GM19372 (cell line): ENCODE measurements around the gene BCLAF1.
A peak's percentile ranks its signal among the peaks of the same experiment; 100 is the strongest.

ENCODE experiments used
- ATAC-seq: cut with Tn5 transposase; IDR thresholded peaks from one replicate; pipeline ENCODE4 v1.9.1; 2021; ENCODE audit warnings: mild to moderate bottlenecking, low read depth, moderate library complexity; ENCODE audit not compliant: unreplicated experiment

Gene BCLAF1, protein sequence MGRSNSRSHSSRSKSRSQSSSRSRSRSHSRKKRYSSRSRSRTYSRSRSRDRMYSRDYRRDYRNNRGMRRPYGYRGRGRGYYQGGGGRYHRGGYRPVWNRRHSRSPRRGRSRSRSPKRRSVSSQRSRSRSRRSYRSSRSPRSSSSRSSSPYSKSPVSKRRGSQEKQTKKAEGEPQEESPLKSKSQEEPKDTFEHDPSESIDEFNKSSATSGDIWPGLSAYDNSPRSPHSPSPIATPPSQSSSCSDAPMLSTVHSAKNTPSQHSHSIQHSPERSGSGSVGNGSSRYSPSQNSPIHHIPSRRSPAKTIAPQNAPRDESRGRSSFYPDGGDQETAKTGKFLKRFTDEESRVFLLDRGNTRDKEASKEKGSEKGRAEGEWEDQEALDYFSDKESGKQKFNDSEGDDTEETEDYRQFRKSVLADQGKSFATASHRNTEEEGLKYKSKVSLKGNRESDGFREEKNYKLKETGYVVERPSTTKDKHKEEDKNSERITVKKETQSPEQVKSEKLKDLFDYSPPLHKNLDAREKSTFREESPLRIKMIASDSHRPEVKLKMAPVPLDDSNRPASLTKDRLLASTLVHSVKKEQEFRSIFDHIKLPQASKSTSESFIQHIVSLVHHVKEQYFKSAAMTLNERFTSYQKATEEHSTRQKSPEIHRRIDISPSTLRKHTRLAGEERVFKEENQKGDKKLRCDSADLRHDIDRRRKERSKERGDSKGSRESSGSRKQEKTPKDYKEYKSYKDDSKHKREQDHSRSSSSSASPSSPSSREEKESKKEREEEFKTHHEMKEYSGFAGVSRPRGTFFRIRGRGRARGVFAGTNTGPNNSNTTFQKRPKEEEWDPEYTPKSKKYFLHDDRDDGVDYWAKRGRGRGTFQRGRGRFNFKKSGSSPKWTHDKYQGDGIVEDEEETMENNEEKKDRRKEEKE

DNA sequence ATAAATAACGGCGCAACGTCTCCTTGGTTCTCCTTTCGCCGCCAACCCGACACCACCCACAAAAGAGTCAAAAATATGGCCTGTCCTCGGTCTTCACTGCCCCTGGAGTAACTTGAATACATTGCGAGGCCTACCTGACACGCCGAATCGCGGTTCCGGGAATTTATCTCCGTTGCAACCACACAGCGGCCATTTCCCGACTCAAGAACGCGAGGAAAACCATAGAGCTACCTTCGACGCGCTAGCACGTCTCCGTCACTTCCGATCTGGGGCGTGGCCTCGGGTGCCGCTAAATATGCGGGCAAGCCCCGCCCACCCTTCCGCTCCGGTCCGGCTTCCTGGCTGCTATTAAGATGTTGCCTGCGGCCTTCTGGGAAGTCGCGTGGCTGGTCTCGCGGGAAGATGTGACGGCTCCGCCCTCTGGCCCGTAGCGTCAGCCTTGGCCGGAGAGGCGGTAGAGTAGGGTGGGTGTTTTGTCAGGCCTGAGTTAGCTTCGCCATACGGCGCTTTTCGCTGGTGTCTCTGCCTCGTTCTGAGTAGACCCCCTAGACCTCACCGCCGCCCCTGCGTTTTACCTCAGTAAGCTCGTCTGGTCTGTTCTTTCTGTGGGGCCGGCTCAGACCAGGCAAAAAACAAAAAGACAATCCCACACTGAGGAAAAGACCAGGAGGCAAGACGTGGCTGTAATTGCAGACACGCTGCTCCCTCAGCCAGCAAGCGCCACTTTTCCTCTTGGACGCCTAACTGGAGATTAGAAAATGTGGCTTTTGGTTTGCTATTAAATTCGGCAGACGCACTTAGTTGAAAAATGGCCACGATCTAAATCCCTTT is at the start of gene BCLAF1:
Gene BCLAF1 (minus strand): TSS at position 268 of the 831 bp plus-strand sequence. CDS start 9,980 bp downstream, outside the sequence.
- peak; percentile 78 for ATAC-seq

DNA sequence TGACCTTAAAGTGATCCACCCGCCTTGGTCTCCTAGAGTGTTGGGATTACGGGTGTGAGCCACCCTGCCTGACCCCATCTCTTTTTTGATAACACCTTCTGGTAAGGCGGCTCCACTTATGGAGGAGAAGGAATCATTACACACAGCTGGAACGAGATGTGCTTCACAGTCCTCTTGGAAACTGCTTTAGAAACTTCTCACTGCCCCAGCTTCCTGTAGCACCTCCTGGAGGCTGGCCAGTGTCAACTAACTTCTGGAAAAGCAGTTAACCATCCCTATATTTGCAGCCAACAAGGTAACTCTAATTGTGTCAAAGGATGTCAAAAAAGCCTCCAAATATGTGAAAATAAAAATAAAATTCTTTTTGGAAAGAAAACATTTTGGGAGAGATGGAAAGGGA is 48.8 kb upstream of the BCLAF1 start:
- ATAC-seq, result no peak

DNA sequence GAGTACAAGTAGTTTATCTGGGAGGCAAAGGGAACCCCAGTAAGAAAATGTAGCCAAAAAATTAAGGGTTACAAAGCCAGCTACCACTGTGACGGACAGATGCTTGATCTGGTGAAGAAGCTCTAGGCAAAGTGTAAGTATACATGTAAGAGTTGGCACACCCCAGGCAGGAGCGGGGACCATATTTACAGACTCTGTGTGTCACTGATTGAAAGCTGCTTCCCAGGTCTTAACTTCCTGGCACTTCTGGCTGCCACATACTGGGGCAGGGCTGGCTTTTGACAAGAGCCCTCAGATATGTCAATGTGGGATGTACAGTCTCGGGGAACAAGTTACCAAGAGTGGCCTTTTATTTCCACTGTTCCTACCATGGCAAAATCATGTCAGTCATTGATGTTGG is 48.0 kb upstream of the BCLAF1 start:
- ATAC-seq, result no peak

DNA sequence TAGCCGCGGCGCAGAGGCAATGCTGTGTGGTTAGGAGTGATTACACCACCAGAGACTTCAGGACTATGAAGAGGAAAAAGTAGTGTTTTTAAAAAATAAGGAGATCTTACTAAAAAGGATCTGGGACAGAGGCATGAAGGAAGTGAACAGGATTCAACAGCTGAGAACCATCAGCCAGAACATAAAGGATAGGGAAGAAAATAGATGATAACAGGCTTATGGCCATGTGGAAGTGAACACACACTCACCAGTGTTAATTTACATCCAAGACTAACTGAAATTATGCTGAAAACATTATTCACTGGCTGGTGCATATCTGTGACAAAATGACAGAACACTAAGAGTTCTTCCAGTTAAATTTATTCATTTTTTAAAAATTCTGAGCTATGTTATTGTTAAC is 47.5 kb upstream of the BCLAF1 start:
- no peak for ATAC-seq

DNA sequence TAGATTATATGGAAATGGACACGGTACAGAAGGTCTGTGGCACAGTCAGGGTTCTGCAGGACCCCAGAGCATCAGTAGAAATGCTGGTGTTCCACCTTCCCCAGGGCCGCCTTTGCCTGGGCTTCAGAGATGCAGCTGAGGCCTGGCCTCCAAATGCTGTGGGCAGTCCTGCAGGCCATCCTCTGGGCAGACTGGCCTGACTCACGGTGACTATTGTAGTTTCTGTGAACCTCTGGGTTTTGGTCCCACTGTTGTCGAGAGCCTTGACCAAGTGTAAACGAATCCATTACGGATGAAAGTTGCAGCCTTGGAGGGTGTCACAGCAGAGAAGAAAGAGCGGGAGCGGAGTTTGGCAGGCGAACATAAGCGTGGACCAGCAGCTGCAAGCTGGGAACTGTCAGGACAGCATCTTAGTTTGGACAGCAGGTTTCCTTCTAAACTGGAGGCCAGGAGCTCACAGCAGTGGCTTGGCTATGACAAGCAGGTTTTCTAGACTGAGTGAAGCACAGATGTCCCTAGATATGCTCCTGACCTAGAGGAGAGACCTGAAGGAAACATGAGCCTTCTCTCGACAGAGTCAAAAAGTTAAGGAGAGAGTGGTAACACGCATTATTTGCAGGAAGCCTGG is 46.2 kb upstream of the BCLAF1 start:
- ATAC-seq, result no peak

DNA sequence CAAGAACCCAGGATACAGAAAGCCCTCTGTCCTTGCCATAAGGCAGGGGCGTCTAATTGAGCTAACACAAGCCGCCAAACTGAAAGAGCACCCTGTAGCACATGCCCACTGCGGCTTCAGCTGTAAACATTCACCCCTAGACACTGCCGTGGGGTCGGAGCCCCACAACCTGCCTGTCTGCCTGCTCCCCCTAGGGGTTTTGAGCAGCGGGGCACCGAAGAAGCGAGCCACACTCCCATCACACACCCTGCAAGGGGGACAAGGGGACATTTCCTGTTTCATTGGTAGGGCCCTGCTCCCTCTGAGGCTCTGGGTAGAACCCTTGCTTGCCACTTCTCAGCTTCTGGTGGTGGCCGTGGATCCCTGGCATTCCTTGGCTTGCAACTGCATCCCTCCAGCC is 45.2 kb upstream of the BCLAF1 start:
- no peak for ATAC-seq

DNA sequence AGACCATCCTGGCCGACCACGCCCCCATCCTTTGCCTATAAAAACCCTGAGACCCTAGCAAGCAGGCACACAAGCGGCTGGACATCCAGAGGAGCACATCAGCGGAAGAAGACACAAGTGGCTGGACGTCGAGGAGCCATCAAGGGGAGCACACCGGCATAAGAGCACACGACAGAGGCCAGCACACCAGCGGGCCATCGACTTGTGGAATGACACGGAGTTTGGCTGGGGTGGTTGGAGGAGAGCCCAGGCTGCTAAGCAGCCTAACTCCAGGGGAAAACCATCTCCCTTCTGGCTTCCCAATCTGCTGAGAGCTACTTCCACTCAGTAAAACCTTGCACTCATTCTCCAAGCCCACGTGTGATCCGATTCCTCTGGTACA is 44.8 kb upstream of the BCLAF1 start:
- ATAC-seq, result no peak

DNA sequence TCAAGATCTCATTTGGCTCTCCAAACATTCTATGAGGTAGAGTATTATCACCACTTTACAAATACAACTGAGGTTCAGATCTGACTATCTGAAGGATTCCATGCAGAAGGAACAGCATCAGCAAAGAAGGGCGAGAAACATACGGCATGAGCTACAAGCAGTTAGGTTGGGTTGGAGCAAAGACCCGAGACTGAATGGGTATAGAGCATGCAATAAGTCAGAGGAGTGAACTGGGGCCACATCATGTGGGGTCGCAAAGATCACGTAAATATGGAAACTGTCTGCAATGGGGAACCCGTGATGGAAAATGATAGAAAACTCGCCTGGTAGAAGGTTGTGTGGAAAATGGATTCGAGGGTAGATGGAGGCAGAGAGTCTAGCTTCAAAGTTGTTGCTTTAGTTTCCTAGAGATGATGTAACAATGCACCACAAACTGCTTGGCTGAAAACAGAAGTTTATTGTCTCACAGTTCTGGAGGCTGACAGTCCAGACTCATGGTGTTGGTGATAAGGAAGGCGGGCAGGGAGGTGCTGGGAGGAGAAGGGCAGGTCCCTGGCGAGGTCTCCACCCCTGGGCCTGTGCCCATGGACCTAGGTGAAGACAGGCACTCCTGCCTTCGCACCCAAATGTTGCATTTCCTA is 44.3 kb upstream of the BCLAF1 start:
- ATAC-seq, result no peak

DNA sequence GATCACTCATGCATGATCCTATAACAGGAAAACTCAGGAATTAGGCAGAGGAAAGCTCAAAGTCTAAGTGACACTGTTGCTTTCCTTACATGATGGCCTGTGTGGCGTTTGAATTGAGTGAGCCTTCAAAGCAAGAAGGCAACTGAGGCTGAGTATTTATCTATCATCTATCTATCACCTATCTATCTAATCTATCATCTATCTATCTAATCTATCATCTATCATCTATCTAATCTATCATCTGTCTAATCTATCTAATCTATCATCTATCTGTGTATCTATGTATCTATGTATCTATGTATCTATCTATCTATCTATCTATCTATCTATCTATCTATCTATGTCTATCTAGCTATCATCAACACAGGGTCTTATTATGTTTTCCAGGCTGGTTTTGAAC is 41.8 kb upstream of the BCLAF1 start:
- no peak for ATAC-seq

DNA sequence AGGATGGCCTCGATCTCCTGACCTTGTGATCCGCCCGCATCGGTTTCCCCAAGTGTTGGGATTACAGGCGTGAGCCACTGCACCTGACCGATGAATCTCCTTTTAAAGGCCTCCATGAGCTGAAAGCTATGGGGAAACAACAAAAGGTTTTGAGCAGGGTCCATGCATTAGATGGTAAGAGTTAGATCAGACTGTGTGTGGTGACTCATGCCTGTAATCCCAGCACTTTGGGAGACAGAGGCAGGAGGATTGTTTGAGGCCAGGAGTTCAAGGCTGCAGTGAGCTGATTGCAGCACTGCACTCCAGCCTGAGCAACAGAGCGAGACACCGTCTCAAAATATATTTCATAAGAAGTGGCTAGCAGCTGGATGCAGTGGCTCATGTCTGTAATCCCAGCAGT is 41.0 kb upstream of the BCLAF1 start:
- ATAC-seq, result no peak

DNA sequence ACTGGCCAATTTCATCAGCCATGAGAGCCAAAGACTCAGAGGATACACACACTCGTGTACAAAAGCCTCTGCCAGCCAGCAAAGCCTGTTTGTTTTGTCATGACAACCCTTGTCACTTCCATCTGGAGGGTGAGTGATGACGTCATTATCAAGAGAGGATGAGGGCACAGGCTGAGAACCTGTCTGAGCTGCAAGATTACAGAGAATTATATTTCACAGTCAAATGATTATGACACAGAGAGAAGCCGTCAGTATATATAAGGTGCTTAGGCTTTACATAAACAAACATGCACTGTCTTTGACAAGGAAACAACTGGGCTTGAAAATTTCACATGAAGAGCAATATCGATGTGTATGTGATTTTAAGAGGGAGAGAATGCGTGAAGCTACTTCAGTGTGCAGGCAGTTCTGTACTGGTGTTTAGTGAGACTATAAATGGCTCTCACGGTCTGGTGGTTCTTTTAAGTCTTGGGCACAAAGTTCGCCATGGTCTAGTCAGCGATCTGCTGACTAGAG is 36.5 kb upstream of the BCLAF1 start:
- ATAC-seq, result no peak

DNA sequence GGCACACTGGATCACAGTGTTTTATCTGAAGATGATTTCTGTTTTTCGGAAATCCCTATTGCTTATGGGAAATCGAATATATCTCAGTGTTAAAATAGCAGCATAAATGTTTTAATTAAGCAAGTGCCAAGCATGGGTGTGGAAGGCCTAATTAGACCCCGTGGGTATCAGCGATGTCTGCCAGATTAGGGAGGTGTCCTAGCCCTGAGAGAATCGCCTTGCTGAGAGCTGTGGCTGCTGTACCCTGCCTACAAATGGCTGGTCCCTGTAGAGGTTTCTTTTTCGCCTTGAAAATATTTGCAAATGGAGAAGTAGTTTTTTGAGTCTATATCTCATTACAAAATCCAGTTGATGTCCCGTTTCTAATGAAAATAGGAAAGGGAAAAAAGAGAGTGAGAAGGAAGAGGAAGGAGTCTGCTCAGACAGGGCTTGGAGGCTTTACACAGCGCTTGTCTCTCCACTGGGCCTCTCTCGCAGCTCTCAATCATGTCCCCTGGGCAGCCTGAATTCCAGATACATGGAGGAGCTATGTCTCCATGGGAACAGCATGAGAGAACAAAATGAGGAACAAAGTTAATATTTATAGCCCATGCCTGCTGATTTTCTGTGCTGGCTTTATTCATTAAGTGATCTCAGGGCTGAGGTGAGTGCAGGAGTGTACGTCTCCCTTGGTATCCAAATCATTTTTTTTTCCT is 35.2 kb upstream of the BCLAF1 start:
- no peak for ATAC-seq

DNA sequence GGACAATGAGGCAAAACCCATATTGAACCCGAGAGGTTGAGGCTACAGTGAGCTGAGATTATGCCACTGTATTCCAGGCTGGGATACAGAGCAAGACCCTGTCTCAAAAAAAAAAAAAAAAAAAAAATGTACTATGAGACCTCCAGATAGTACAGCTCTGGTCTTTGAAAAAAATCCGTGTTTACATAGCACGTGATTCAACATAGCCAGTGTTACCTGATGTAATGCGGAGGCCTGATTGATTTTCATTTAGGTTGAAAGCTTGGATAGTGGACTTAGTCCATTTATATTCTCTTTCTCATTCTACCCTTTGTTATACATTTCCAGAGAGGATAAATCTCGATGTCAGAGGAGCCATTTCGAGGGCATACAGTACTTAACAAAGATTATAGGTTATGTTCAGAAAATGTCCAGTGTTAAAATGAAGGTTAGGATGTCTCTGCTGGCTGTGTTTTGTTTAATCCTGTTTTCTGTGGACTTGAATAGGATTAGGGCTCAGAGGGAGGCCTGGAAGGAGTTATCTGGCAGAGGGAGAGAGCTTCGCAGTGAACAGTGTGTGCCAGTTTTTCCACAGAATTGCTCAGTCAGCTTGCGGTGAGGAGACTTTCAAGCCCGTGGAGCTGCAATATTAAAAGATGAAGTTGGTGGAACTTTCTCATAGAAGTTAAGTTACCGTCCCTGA is 33.9 kb upstream of the BCLAF1 start:
- ATAC-seq, result no peak

DNA sequence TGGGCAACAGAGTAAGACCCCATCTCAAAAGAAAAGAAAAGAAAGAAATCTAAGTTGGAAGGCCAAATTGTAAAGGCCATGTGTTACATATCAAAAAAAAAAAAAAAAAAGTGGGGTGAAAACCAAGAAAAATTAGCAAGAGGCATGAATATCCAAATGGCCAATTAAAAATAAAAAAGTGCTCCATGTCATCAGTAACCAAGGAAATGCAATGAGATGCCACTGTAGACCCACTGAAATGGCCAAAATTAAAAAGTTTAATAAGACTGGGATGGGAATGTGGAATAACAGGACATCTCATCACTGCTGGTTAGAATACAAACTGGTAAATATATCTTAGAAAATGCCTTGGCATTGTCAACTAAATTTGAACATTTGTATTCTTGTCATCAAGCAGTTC is 30.1 kb upstream of the BCLAF1 start:
- ATAC-seq, result no peak

DNA sequence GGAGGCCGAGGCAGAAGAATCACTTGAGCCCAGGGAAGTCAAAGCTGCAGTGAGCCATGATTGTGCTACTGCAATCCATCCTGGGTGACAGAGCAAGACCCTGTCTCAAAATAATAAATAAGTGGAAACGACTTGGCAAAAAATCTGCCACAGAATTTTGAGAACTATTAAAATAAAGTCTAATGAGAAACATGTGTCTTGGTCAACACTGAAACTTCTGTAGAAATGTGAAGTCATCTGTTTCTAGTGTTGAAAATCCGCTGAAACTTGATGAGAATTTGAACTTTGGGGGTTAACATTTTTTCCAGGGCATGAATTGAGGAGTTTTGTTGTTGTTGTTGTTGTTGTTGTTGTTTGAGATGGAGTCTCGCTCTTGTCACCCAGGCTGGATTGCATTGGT is 29.0 kb upstream of the BCLAF1 start:
- no peak for ATAC-seq

DNA sequence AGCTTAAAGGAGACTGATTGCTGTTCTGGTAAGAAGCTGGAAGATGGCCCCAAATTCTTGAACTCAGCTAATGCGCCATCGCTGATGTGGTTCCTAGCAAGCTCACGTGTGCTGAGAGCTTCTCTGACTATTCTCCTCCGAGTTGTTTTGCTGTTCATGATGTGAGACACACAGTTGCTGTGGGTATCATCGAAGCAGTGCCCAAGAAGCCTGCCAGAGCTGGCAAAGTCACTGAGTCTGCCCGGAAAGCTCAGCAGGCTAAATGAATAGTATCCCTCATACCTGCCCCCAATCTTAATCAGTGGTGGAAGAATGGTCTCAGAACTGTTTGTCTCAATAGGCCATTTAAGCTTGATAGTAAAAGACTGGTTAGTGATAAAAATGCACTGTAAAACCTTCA is 28.3 kb upstream of the BCLAF1 start:
- ATAC-seq, result no peak

DNA sequence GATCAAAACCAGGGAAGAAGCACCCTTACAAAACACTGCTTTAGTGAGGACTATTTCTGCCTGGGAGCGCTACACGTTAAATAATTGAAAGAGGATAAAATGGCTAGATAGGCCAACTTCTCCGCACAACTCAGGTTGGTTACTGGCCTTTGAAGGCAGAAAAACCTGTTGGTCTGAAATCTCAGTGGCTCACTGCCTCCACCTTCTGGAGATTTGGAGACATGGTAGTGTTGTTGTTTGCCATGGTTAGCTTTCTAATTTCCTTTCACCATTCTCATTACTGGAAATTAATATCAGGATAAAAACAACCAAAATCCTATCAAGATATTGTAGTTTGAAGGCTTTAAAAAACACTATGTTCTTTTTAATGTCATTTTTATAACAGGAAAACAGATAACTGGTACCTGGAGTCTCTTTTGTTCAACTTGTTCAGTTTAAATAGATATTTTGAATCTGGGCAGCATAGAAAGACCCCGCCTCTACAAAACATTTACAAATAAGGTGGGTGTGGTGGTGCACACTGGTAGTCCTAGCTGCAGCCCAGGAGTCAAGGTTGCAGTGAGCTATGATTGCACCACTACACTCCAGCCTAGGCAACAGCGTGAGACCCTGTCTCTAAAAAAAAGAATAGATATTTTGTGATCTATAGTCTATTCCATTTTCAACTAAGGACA is 27.5 kb upstream of the BCLAF1 start:
- peak; percentile 61 for ATAC-seq

DNA sequence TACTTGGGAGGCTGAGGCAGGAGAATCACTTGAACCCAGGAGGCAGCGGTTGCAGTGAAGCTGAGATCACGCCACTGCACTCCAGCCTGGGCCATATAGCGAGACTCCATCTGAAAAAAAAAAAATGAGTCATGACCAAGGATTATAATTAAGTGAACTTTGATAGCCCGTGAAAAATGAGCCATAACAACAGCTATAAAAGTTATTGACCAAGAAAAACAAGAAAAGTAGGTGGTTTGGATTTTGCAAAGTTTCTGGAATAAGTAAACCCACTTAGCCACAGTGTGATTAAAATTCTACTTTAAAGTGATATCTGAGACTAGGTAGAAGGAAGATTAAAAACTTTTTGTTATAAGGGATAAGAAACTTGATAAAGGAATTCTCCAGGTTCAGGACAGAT is 25.9 kb upstream of the BCLAF1 start:
- ATAC-seq, result no peak
